SW 1271 (cell line): Measurements from ENCODE around the gene PCDHGB7.
"Not testable (repeated sequence)": the region's sequence is repeated elsewhere in the genome, so short reads cannot be mapped to it uniquely, and the experiment has no call there.

ENCODE experiments used
- DNase-seq, 2 experiments: peaks; one replicate each; lab custom pipeline; 2025; lab: John Stamatoyannopoulos, UW

The PCDHGB7 gene

DNA sequence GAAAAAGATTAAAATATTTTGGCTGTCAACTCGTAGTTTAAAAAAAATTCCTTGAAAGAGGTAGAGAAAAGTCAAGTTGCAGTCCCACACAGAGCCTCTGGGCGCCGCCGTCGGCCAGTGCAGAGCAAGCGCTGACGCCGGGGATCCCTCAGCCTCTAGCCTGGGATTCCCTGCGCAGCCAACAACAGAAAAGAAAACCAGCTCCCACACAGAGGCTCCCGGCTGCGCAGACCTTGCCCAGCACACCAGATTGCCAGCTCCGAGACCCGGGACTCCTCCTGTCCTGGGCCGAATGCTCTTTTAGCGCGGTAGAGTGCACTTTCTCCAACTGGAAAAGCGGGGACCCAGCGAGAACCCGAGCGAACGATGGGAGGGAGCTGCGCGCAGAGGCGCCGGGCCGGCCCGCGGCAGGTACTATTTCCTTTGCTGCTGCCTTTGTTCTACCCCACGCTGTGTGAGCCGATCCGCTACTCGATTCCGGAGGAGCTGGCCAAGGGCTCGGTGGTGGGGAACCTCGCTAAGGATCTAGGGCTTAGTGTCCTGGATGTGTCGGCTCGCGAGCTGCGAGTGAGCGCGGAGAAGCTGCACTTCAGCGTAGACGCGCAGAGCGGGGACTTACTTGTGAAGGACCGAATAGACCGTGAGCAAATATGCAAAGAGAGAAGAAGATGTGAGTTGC is at the start of gene PCDHGB7:
PCDHGB7 (plus strand) TSS at position 184 of the 679 bp plus-strand sequence; CDS start at position 367, 183 bp downstream.
- not testable (repeated sequence) for DNase-seq

DNA sequence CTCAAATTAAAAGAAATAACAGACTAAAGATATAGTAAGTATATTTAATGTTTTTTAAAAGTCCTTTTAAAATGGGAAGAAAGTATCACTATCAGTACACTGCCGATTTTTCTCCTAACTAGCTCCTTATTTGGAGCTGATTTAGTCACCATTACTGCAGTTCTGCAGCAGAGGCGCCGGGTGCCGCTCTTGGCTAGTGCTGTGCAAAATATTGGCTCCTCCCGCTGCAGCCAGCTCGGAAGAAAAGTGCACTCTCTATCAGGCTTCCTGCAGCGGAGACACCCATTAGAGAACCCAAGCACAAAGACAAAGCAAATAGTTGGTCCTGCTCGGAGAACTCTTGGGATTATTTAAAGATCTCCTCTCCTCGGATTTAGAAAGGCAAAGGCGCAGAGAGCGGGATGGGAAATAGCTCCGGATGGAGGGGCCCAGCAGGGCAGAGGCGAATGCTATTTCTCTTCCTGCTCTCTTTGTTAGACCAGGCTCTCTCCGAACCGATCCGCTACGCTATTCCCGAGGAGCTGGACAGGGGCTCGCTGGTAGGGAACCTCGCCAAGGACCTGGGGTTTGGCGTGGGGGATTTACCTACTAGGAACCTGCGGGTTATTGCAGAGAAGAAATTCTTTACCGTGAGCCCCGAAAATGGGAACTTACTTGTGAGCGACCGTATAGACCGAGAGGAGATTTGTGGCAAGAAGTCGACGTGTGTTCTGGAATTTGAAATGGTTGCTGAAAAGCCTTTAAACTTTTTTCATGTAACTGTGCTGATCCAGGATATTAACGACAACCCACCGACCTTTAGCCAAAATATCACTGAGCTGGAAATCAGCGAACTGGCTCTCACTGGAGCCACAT is 47.3 kb upstream of the PCDHGB7 start, which contains the start of gene PCDHGB3:
PCDHGB3 (plus strand) TSS at position 249 of the 855 bp plus-strand sequence; CDS start at position 402, 153 bp downstream.
- no peak for DNase-seq

- no peak for DNase-seq
These were observed 45.7 kb upstream of the PCDHGB7 start for GRCh38 chr5:141371572-141372475.

GRCh38 chr5:141373673-141374317 is 43.7 kb upstream of the PCDHGB7 start, which contains the start of gene PCDHGA6:
Gene PCDHGA6 (plus strand): TSS chr5:141373891. CDS start chr5:141374084, 193 bp downstream.
- no peak for DNase-seq

- DNase-seq, result no peak
These were observed 42.9 kb upstream of the PCDHGB7 start for GRCh38 chr5:141374627-141375026.

GRCh38 chr5:141375444-141376155 is 41.9 kb upstream of the PCDHGB7 start:
- DNase-seq, result not testable (repeated sequence)

DNA sequence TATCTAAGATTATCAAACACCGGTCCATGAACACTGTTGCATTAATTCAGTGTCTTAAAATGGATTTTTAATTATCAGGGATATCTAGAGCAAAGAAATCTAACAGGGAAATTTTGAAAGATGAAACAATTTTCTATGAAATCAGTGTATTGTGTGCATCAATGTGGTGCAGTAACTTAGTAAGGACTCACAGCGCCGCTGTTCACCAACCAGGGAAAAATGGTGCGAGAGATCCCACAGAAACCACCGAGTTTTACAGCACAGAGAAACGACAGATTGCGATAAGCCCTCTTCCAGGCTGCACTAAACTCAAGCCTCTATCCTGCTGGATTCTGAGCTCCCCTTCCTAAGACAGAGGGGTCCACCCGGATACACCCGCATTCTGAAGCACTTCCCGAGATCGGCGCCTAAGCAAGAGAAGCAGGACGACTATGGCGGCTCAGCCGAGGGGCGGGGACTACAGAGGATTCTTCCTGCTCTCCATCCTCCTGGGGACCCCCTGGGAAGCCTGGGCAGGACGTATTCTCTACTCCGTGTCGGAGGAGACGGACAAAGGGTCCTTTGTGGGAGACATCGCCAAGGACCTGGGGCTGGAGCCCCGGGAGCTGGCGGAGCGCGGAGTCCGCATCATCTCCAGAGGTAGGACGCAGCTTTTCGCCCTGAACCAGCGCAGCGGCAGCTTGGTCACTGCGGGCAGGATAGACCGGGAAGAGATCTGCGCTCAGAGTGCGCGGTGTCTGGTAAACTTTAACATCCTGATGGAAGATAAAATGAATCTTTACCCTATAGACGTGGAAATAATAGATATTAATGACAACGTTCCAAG is 34.8 kb upstream of the PCDHGB7 start, which contains the start of gene PCDHGA7:
PCDHGA7 (plus strand) TSS at position 274 of the 826 bp plus-strand sequence; CDS start at position 432, 158 bp downstream.
- no peak for DNase-seq

DNA sequence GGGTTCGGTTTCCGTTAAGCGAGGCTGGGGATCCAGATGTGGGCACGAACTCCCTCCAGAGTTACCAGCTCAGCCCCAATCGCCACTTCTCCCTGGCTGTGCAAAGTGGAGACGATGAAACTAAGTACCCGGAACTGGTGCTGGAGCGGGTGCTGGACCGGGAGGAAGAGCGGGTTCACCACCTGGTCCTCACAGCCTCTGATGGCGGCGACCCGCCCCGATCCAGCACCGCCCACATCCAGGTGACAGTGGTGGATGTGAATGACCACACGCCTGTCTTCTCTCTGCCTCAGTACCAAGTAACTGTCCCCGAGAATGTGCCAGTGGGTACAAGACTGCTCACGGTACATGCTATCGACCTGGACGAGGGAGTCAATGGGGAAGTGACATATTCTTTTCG is 34.1 kb upstream of the PCDHGB7 start:
- DNase-seq, result no peak

GRCh38 chr5:141384471-141385267 is 32.8 kb upstream of the PCDHGB7 start:
- DNase-seq, result no peak

DNA sequence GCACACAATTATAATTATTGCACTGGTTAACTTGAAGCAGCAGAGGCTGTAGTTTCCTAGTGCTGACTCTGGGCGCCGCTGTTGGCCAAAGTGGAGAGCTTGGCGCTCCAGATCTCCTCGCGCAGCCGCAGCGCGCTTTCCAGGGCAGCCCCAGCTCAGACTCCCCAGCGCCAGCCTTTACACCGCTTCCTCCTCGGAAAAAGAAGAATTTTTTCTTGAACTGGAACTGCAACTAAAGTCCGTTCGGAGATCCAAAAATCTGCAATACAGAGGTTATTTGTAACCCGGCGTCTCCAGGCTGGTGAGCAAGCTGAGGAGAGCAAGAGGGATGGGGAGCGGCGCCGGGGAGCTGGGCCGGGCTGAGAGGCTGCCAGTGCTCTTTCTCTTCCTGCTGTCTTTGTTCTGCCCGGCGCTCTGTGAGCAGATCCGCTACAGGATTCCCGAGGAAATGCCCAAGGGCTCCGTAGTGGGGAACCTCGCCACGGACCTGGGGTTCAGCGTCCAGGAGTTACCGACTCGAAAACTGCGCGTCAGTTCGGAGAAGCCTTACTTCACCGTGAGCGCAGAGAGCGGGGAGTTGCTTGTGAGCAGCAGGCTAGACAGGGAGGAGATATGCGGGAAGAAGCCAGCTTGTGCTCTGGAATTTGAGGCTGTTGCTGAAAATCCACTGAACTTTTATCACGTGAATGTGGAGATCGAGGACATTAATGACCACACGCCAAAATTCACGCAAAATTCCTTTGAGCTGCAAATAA is 29.7 kb upstream of the PCDHGB7 start, which contains the start of gene PCDHGB4:
PCDHGB4 (plus strand) TSS at position 142 of the 755 bp plus-strand sequence; CDS start at position 329, 187 bp downstream.
- not testable (repeated sequence) for DNase-seq

DNA sequence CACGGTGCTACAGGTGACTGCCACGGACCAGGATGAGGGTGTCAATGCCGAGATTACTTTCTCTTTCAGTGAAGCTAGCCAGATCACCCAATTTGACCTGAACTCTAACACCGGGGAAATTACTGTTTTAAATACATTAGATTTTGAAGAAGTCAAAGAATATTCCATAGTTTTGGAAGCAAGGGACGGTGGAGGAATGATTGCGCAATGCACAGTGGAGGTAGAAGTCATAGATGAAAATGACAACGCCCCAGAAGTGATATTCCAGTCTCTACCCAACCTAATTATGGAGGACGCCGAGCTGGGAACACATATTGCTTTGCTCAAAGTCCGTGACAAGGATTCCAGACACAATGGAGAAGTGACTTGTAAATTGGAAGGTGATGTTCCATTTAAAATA is 28.8 kb upstream of the PCDHGB7 start:
- no peak for DNase-seq

DNA sequence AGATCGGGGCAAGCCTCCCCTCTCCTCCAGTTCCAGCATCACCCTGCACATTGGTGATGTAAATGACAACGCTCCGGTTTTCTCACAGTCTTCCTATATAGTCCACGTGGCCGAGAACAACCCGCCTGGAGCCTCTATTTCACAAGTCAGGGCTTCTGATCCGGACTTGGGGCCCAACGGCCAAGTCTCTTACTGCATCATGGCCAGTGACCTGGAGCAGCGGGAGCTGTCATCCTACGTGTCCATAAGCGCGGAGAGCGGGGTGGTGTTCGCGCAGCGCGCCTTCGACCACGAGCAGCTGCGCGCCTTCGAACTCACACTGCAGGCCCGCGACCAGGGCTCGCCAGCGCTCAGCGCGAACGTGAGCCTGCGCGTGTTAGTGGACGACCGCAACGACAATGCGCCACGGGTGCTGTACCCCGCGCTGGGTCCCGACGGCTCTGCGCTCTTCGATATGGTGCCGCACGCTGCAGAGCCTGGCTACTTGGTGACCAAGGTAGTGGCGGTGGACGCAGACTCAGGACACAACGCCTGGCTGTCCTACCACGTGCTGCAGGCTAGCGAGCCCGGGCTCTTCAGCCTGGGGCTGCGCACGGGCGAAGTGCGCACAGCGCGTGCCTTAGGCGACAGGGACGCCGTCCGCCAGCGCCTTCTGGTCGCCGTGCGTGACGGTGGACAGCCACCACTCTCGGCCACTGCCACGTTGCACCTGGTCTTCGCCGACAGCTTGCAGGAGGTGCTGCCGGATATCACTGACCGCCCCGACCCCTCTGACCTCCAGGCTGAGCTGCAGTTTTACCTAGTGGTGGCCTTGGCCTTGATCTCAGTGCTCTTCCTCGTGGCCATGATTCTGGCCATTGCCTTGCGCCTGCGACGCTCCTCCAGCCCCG is 28.1 kb upstream of the PCDHGB7 start:
- DNase-seq, result no peak

DNA sequence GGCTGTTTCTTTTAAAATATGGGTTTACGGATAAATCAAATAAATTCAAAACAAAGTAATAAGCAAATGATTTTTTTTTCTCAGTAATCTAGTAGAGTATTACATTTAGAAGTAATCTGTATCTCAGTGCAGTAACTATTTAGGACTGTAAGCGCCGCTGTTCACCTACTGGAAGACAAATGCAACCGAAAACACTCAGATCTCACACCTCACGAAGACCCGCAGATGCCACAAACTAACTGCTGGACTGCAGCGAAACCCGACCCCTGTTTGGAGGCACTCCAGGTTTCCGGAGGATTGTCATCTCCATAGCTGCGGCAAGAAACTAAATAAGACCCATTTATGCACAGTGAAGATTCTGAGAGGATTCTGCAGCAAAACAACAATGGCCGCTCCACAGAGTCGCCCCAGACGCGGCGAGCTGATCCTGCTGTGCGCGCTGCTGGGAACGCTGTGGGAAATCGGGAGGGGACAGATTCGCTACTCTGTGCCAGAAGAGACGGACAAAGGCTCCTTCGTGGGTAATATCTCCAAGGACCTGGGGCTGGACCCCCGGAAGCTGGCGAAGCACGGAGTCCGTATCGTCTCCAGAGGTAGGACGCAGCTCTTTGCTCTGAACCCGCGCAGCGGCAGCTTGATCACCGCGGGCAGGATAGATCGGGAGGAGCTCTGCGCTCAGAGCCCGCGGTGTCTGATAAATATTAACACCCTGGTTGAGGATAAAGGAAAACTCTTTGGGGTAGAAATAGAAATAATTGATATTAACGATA is 24.9 kb upstream of the PCDHGB7 start, which contains the start of gene PCDHGA8:
PCDHGA8 (plus strand) TSS at position 205 of the 770 bp plus-strand sequence; CDS start at position 386, 181 bp downstream.
- peak in 1 of 2 experiments; percentile 52 for DNase-seq

DNA sequence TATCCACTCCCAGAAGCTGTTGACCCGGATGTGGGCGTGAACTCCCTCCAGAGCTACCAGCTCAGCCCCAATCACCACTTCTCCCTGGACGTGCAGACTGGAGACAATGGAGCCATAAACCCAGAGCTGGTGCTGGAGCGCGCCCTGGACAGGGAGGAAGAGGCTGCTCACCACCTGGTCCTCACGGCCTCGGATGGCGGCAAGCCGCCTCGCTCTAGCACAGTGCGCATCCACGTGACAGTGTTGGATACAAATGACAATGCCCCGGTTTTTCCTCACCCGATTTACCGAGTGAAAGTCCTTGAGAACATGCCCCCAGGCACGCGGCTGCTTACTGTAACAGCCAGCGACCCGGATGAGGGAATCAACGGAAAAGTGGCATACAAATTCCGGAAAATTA is 24.2 kb upstream of the PCDHGB7 start:
- DNase-seq, result no peak

DNA sequence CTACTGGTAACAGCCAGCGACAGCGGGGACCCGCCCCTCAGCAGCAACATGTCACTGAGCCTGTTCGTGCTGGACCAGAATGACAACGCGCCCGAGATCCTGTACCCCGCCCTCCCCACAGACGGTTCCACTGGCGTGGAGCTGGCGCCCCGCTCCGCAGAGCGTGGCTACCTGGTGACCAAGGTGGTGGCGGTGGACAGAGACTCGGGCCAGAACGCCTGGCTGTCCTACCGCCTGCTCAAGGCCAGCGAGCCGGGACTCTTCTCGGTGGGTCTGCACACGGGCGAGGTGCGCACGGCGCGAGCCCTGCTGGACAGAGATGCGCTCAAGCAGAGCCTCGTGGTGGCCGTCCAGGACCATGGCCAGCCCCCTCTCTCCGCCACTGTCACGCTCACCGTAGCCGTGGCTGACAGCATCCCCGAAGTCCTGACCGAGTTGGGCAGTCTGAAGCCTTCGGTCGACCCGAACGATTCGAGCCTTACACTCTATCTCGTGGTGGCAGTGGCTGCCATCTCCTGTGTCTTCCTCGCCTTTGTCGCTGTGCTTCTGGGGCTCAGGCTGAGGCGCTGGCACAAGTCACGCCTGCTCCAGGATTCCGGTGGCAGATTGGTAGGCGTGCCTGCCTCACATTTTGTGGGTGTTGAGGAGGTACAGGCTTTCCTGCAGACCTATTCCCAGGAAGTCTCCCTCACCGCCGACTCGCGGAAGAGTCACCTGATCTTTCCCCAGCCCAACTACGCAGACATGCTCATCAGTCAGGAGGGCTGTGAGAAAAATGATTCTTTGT is 22.9 kb upstream of the PCDHGB7 start:
- DNase-seq, result not testable (repeated sequence)
